Measurements from ENCODE around the gene PLEKHA8.

DNA sequence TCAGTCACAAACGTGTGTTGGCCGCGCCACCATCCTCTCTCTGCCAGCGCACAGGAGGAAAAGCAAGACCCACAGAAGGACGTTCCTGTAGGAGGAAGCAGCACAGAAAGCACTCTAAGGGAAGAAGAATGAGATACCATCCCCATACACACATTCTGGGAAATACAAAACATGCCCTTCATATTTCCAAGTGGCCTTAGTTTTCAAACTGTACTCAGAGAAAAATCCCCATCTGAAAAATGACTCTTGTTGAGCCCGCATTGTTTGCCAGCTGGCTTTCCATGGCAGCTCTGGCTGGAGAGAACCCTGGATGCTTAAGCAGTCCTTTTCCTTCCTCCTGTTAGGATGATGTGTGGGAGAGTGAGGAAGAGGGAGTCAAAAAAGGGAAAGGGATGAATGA, 139.7 kb downstream of the PLEKHA8 start:
- TF ChIP-seq SP1 (IDR thresholded peaks at IDR 0.05): no peak
- no peak for TF ChIP-seq ELF4 (IDR thresholded peaks at IDR 0.05)
- no peak for TF ChIP-seq LEF1 (IDR thresholded peaks at IDR 0.05; ENCODE audit: borderline replicate concordance)
- TF ChIP-seq FOXM1 (IDR thresholded peaks at IDR 0.05; ENCODE audit: borderline replicate concordance): no peak
- no peak for TF ChIP-seq SUZ12 (IDR thresholded peaks at IDR 0.05)
- no peak for TF ChIP-seq FOXA1 (IDR thresholded peaks at IDR 0.05)
- no peak for TF ChIP-seq ZNF384 (IDR thresholded peaks at IDR 0.05)
- no peak for TF ChIP-seq TARDBP (IDR thresholded peaks at IDR 0.05)
- TF ChIP-seq ARNT (IDR thresholded peaks at IDR 0.05): no peak
- TF ChIP-seq BHLHE40 (IDR thresholded peaks at IDR 0.05; ENCODE audit: borderline replicate concordance): no peak
